ENCODE measurements around the gene EFHC1. TPM values are rescaled to one million over a fixed set of nuclear protein-coding genes. Genes with fewer than 3 reads are reported as not detected.

Gene EFHC1
- total RNA-seq, 6 donors from 2014 or later: 16.2 to 96.4 (median 21.6) TPM

GRCh38 chr6:52491203-52492069, 71.3 kb downstream of the EFHC1 start:
- Histone ChIP-seq H3K4me3 (peak overlapping the region in 2 of 4 donors; percentile 18 to 30), H3K27ac (peak overlapping the region; percentile 55 to 73 (median 63)), H3K27me3 (no peaks in the 10 kb centered on the region), H3K36me3 (no peaks in the 10 kb centered on the region), H3K9me3 (no peaks in the 10 kb centered on the region), H3K4me1 (peaks cover 9 to 21% (median 14%) of the 10 kb centered on the region in 4 donors)
- DNase-seq: no peak
- WGBS, 2 donors: 51 to 56% methylated on average over 14 of the region's 14 CpGs
- TF ChIP-seq EP300 (IDR thresholded peaks at IDR 0.05) (no peak), POLR2AphosphoS5 (IDR thresholded peaks at IDR 0.05) (peak; percentile 11 to 17)
- no peak for ATAC-seq (ENCODE audit: low FRiP score in 2 of 2)

GRCh38 chr6:52493669-52494068, 73.5 kb downstream of the EFHC1 start:
- TF ChIP-seq POLR2A (IDR thresholded peaks at IDR 0.05) (no peak), CTCF (IDR thresholded peaks at IDR 0.05) (no peak), EP300 (IDR thresholded peaks at IDR 0.05) (no peak), POLR2AphosphoS5 (IDR thresholded peaks at IDR 0.05) (no peak)
- Histone ChIP-seq H3K4me1 (peaks cover 13 to 26% (median 21%) of the 10 kb centered on the region in 4 donors), H3K27me3 (no peaks in the 10 kb centered on the region), H3K9me3 (no peaks in the 10 kb centered on the region), H3K36me3 (no peaks in the 10 kb centered on the region), H3K27ac (no peak overlapping the region), H3K4me3 (no peak overlapping the region)
- 59 to 70% methylated on average over 3 of the region's 3 CpGs for WGBS, 2 donors
- DNase-seq: no peak
- ATAC-seq (ENCODE audit: low FRiP score in 2 of 2): no peak

GRCh38 chr6:52494298-52495072, 74.3 kb downstream of the EFHC1 start:
- WGBS, 2 donors: 95% methylated on average over 7 of the region's 7 CpGs
- DNase-seq (no peak), ATAC-seq (ENCODE audit: low FRiP score in 2 of 2) (no peak)
- Histone ChIP-seq H3K4me3 (no peak overlapping the region), H3K27me3 (no peaks in the 10 kb centered on the region), H3K36me3 (no peaks in the 10 kb centered on the region), H3K9me3 (no peaks in the 10 kb centered on the region), H3K4me1 (peaks cover 13 to 29% (median 22%) of the 10 kb centered on the region in 4 donors), H3K27ac (no peak overlapping the region)
- TF ChIP-seq POLR2AphosphoS5 (IDR thresholded peaks at IDR 0.05) (no peak), POLR2A (IDR thresholded peaks at IDR 0.05) (no peak), EP300 (IDR thresholded peaks at IDR 0.05) (no peak), CTCF (IDR thresholded peaks at IDR 0.05) (no peak)

- Histone ChIP-seq H3K4me1 (peaks cover 11 to 18% (median 15%) of the 10 kb centered on the region in 4 donors), H3K36me3 (no peaks in the 10 kb centered on the region), H3K27ac (no peak overlapping the region), H3K4me3 (no peak overlapping the region), H3K27me3 (no peaks in the 10 kb centered on the region), H3K9me3 (no peaks in the 10 kb centered on the region)
- DNase-seq: no peak
- no peak for ATAC-seq (ENCODE audit: low FRiP score in 2 of 2)
- 74 to 83% methylated on average over 3 of the region's 3 CpGs for WGBS, 2 donors
- TF ChIP-seq POLR2AphosphoS5 (IDR thresholded peaks at IDR 0.05): no peak
- TF ChIP-seq POLR2A (IDR thresholded peaks at IDR 0.05): no peak
- no peak for TF ChIP-seq CTCF (IDR thresholded peaks at IDR 0.05)
- no peak for TF ChIP-seq EP300 (IDR thresholded peaks at IDR 0.05)
Observed at GRCh38 chr6:52495922-52496321, 75.8 kb downstream of the EFHC1 start.

GRCh38 chr6:52496631-52497030, 76.5 kb downstream of the EFHC1 start:
- no peak for TF ChIP-seq POLR2A (IDR thresholded peaks at IDR 0.05)
- TF ChIP-seq CTCF (IDR thresholded peaks at IDR 0.05): no peak
- TF ChIP-seq EP300 (IDR thresholded peaks at IDR 0.05): no peak
- TF ChIP-seq POLR2AphosphoS5 (IDR thresholded peaks at IDR 0.05): no peak
- DNase-seq (no peak), ATAC-seq (ENCODE audit: low FRiP score in 2 of 2) (no peak)
- Histone ChIP-seq H3K27ac (no peak overlapping the region), H3K4me3 (no peak overlapping the region), H3K27me3 (no peaks in the 10 kb centered on the region), H3K4me1 (peaks cover 3 to 15% (median 14%) of the 10 kb centered on the region in 4 donors), H3K9me3 (no peaks in the 10 kb centered on the region), H3K36me3 (peaks cover 0 to 1% (median under 1%) of the 10 kb centered on the region in 4 donors)
- 92 to 96% methylated on average over 2 of the region's 2 CpGs for WGBS, 2 donors
